A549 (cell line): ENCODE measurements around the gene KLF9. TPM values are rescaled to one million over a fixed set of nuclear protein-coding genes. Genes with fewer than 3 reads are reported as not detected.
A peak's percentile ranks its signal among the peaks of the same experiment; 100 is the strongest.

ENCODE experiments used
- ATAC-seq, 2 experiments: fragments of 200-7000 bp in 1 of 2; fragments of >200 bp in 1 of 2; cut with Nextera tagmentation in 1 of 2; cut with Tn5 transposase in 1 of 2; 3 replicates each; pipeline versions ENCODE4 v1.8.0 to v1.9.1; 2018 to 2020; ENCODE audit warnings: mild to moderate bottlenecking in 1 of 2, moderate library complexity in 1 of 2
- CTCF ChIA-PET: fragments of 300-600 bp; sonication (Branson Sonifier 250); formaldehyde crosslinking; extraction: SDS; loops from one replicate; lab custom pipeline; 2021; ENCODE audit warnings: antibody characterized with exemption, inconsistent platforms; lab: Yijun Ruan, JAX
- POLR2A ChIA-PET: fragments of 350-600 bp; formaldehyde crosslinking; extraction: SDS; loops from one replicate; lab custom pipeline; 2021; ENCODE audit warnings: antibody characterized with exemption, inconsistent platforms; lab: Yijun Ruan, JAX
- DNase-seq, 2 experiments: peaks; one replicate each; pipeline versions ENCODE4 v3.0.0 to v3.0.0-alpha.2; 2011 to 2016; ENCODE audit warnings: low read depth in 1 of 2, low spot score in 1 of 2
- FAIRE-seq: peaks from 2 replicates; lab custom pipeline; 2011; peaks lifted over from hg19 to GRCh38; lab: Jason Lieb, UNC
- H3K27ac ChIP-seq, 2 experiments: fragments of >200 bp; sonication (Bioruptor Twin); formaldehyde crosslinking; 3 replicates each; pipeline ENCODE4 v1.5.1; 2016 to 2017
- H3K4me1 ChIP-seq: fragments of >200 bp; sonication (Bioruptor Twin); formaldehyde crosslinking; 3 replicates; pipeline ENCODE4 v1.6.1; 2016
- H3K4me2 ChIP-seq: fragments of >200 bp; sonication (Bioruptor Twin); formaldehyde crosslinking; 3 replicates; pipeline ENCODE4 v1.6.1; 2016
- H3K4me3 ChIP-seq: fragments of >200 bp; sonication (Bioruptor Twin); formaldehyde crosslinking; 3 replicates; pipeline ENCODE4 v1.5.1; 2016
- H3K9me3 ChIP-seq: fragments of >200 bp; sonication (Bioruptor Twin); formaldehyde crosslinking; 3 replicates; pipeline ENCODE4 v1.6.1; 2016
- ATOH8 ChIP-seq: fragments of 250-450 bp; sonication (Bioruptor Pico); IDR thresholded peaks from 2 replicates; pipeline ENCODE4 v1.5.0; 2020; ENCODE audit warnings: low read depth, mild to moderate bottlenecking, moderate library complexity
- CBX2 ChIP-seq: fragments of 200-600 bp; sonication (generic); IDR thresholded peaks from 2 replicates; pipeline ENCODE4 v1.6.1; 2016; ENCODE audit warnings: low read depth, mild to moderate bottlenecking, borderline replicate concordance
- CHD2 ChIP-seq: fragments of 150-350 bp; IDR thresholded peaks from 2 replicates; pipeline ENCODE4 v1.6.1; 2014; ENCODE audit warnings: low read length; ENCODE audit not compliant: partially characterized antibody
- E2F6 ChIP-seq: IDR thresholded peaks from 2 replicates; pipeline ENCODE4 v1.6.1; 2012; ENCODE audit warnings: low read depth, borderline replicate concordance
- EHF ChIP-seq: fragments of 250-450 bp; sonication (Bioruptor Pico); IDR thresholded peaks from 2 replicates; pipeline ENCODE4 v1.5.0; 2020; ENCODE audit warnings: mild to moderate bottlenecking
- EHMT2 ChIP-seq: fragments of 200-600 bp; sonication (generic); IDR thresholded peaks from 2 replicates; pipeline ENCODE4 v1.6.1; 2016; ENCODE audit warnings: antibody characterized with exemption, low read depth, mild to moderate bottlenecking, moderate library complexity
- EP300 ChIP-seq, 2 experiments: fragments of >200 bp; sonication (Bioruptor Twin); formaldehyde crosslinking; IDR thresholded peaks; 2 replicates in 1 of 2; 3 replicates in 1 of 2; pipeline ENCODE4 v1.6.1; 2016 to 2017
- FOSB ChIP-seq: fragments of 250-450 bp; sonication (Bioruptor Pico); IDR thresholded peaks from 2 replicates; pipeline ENCODE4 v1.5.0; 2020; ENCODE audit warnings: mild to moderate bottlenecking, moderate library complexity
- FOSL2 ChIP-seq, 2 experiments: fragments of 450-650 bp in 1 of 2; fragments of >200 bp in 1 of 2; sonication (Bioruptor Twin) in 1 of 2; formaldehyde crosslinking; IDR thresholded peaks; 2 replicates each; pipeline versions ENCODE4 v1.5.0 to v1.6.1; 2016 to 2020; ENCODE audit warnings: mild to moderate bottlenecking in 1 of 2, moderate library complexity in 1 of 2
- HES2 ChIP-seq: fragments of >200 bp; sonication (Bioruptor Twin); formaldehyde crosslinking; IDR thresholded peaks from 2 replicates; pipeline ENCODE4 v1.6.1; 2016
- HEYL ChIP-seq: fragments of 250-450 bp; sonication (Bioruptor Pico); IDR thresholded peaks from 2 replicates; pipeline ENCODE4 v1.8.0; 2021; ENCODE audit warnings: mild to moderate bottlenecking, moderate library complexity
- HMGXB4 ChIP-seq: fragments of 250-450 bp; sonication (Bioruptor Pico); IDR thresholded peaks from 2 replicates; pipeline ENCODE4 v1.5.0; 2021; ENCODE audit warnings: mild to moderate bottlenecking, moderate library complexity, borderline replicate concordance
- HOXA7 ChIP-seq: fragments of 250-450 bp; sonication (Bioruptor Pico); IDR thresholded peaks from 2 replicates; pipeline ENCODE4 v1.5.0; 2020; ENCODE audit warnings: mild to moderate bottlenecking, moderate library complexity
- HOXB13 ChIP-seq: fragments of 250-450 bp; sonication (Bioruptor Pico); IDR thresholded peaks from 2 replicates; pipeline ENCODE4 v1.5.0; 2020; ENCODE audit warnings: low read depth, mild to moderate bottlenecking, moderate library complexity
- HOXB5 ChIP-seq: fragments of 250-450 bp; sonication (Bioruptor Pico); IDR thresholded peaks from 2 replicates; pipeline ENCODE4 v1.5.0; 2020; ENCODE audit warnings: mild to moderate bottlenecking, moderate library complexity
- JUNB ChIP-seq: fragments of >200 bp; sonication (Bioruptor Twin); formaldehyde crosslinking; IDR thresholded peaks from 2 replicates; pipeline ENCODE4 v1.6.1; 2016
- MAZ ChIP-seq: fragments of 150-350 bp; IDR thresholded peaks from 2 replicates; pipeline ENCODE4 v1.6.1; 2014; ENCODE audit warnings: antibody characterized with exemption, low read depth, low read length, borderline replicate concordance
- MYC ChIP-seq: IDR thresholded peaks from 2 replicates; pipeline ENCODE4 v1.6.1; 2012; ENCODE audit warnings: mild to moderate bottlenecking, inconsistent platforms, low read length, improper control_type of control experiment, borderline replicate concordance
- NFE2L2 ChIP-seq: fragments of 150-350 bp; conservative IDR thresholded peaks from 2 replicates; pipeline ENCODE4 v1.6.1; 2014; ENCODE audit warnings: low read length
- PHF8 ChIP-seq: fragments of 200-600 bp; sonication (generic); IDR thresholded peaks from 2 replicates; pipeline ENCODE4 v1.6.1; 2016; ENCODE audit warnings: low read depth, mild to moderate bottlenecking, antibody characterized with exemption, moderate library complexity, borderline replicate concordance
- POLR2A ChIP-seq: IDR thresholded peaks from 2 replicates; pipeline ENCODE4 v1.6.1; 2012; ENCODE audit warnings: mild to moderate bottlenecking, low read length
- RAD21 ChIP-seq, 2 experiments: fragments of >200 bp in 1 of 2; sonication (Bioruptor Twin) in 1 of 2; formaldehyde crosslinking in 1 of 2; IDR thresholded peaks in 1 of 2; conservative IDR thresholded peaks in 1 of 2; 2 replicates in 1 of 2; 3 replicates in 1 of 2; pipeline ENCODE4 v1.6.1; 2012 to 2018; ENCODE audit warnings: inconsistent platforms in 1 of 2
- RARB ChIP-seq: fragments of 250-450 bp; sonication (Bioruptor Pico); IDR thresholded peaks from 2 replicates; pipeline ENCODE4 v1.8.0; 2021; ENCODE audit warnings: mild to moderate bottlenecking, moderate library complexity
- REST ChIP-seq: fragments of 200-600 bp; sonication (generic); IDR thresholded peaks from 2 replicates; pipeline ENCODE4 v1.6.1; 2016; ENCODE audit warnings: antibody characterized with exemption, mild to moderate bottlenecking, moderate library complexity
- RFX5 ChIP-seq: fragments of 450-650 bp; IDR thresholded peaks from 2 replicates; pipeline ENCODE4 v1.7.1; 2014; ENCODE audit warnings: antibody characterized with exemption, mild to moderate bottlenecking, moderate library complexity
- SMC3 ChIP-seq: fragments of >200 bp; sonication (Bioruptor Twin); formaldehyde crosslinking; IDR thresholded peaks from 3 replicates; pipeline ENCODE4 v1.6.1; 2018; ENCODE audit warnings: inconsistent platforms
- SREBF2 ChIP-seq: fragments of 450-650 bp; IDR thresholded peaks from 2 replicates; pipeline ENCODE4 v1.6.1; 2014; ENCODE audit warnings: mild to moderate bottlenecking, moderate library complexity
- TFCP2L1 ChIP-seq: fragments of 250-450 bp; sonication (Bioruptor Pico); IDR thresholded peaks from 2 replicates; pipeline ENCODE4 v1.5.0; 2021; ENCODE audit warnings: mild to moderate bottlenecking
- ZC3H11A ChIP-seq: fragments of 450-650 bp; IDR thresholded peaks from 2 replicates; pipeline ENCODE4 v1.6.1; 2014; ENCODE audit warnings: antibody characterized with exemption, mild to moderate bottlenecking
- ZFP36 ChIP-seq: fragments of 450-650 bp; IDR thresholded peaks from 2 replicates; pipeline ENCODE4 v1.6.1; 2014; ENCODE audit warnings: borderline replicate concordance; ENCODE audit not compliant: partially characterized antibody
- WGBS: methylation state at CpG from one replicate; pipeline ENCODE4 v1.1.6; 2017; ENCODE audit errors: missing lambda C conversion rate; 5-methylcytosine and 5-hydroxymethylcytosine counted together
- polyA minus RNA-seq: library from RNA; depleted of rRNA, polyadenylated mRNA; stranded (reverse); fragments of >200 nt; gene quantifications from 2 replicates; pipeline ENCODE4 v1.2.3, GENCODE V29; 2011; rRNA and poly(A)+ RNA removed
- polyA plus RNA-seq, 4 experiments: library from polyadenylated mRNA; depleted of rRNA in 3 of 4; stranded (reverse); fragments of >200 nt; fragmentation: RNase III in 1 of 4; extraction: RNeasy Plus Mini Kit Qiagen cat#74134 plus additional on column Dnase treatment in 1 of 4; gene quantifications; 2 replicates in 3 of 4; 3 replicates in 1 of 4; pipeline ENCODE4 v1.2.3, GENCODE V29; 2011 to 2017

The KLF9 gene
- polyA plus RNA-seq (2011; rRNA removed) = 3.1 and 3.9 TPM in 2 replicates
- polyA plus RNA-seq (2012; cell fraction: cytosol; rRNA removed) = 0.41 and 0.62 TPM in 2 replicates
- polyA plus RNA-seq (2012; cell fraction: nucleus; rRNA removed) = 0.38 and 0.50 TPM in 2 replicates
- polyA plus RNA-seq (2017; fragmentation: RNase III; extraction: RNeasy Plus Mini Kit Qiagen cat#74134 plus additional on column Dnase treatment) = 0.52 to 0.84 TPM (median 0.76 TPM) in 3 replicates
- 2.3 and 2.7 TPM in 2 replicates for polyA minus RNA-seq

GRCh38 chr9:70413799-70414775 lies at the start of gene KLF9:
Gene KLF9 (minus strand): TSS chr9:70414657. CDS start chr9:70413363, 1,294 bp downstream.
- peak within 1 kb of the TSS; percentile 64 for H3K4me3 ChIP-seq
- TF ChIP-seq POLR2A (peak; percentile 28; the same call in 1 of the 2 replicates), PHF8 (peak; percentile 62; the same call in 1 of the 2 replicates), RFX5 (peak; percentile 95), REST (0 out of 2 replicates have a peak, but pooled peaks have one; percentile 2), ZC3H11A (no peak), HMGXB4 (CRISPR knock-in tag) (no peak), FOSL2 (IDR thresholded peaks at IDR 0.05) (no peak), FOSL2 (CRISPR knock-in tag; IDR thresholded peaks at IDR 0.05) (peak; percentile 68), NFE2L2 (no peak), MAZ (no peak), ATOH8 (CRISPR knock-in tag) (0 out of 2 replicates have a peak, but pooled peaks have one; percentile 38), JUNB (no peak), SMC3 (no peak), ZFP36 (no peak), FOSB (CRISPR knock-in tag) (no peak), HES2 (no peak), CHD2 (no peak), HOXB5 (CRISPR knock-in tag) (no peak), MYC (0 out of 2 replicates have a peak, but pooled peaks have one; percentile 69), E2F6 (peak; percentile 87), RAD21 (conservative IDR thresholded peaks at IDR 0.05 in 1 of 2, IDR thresholded peaks at IDR 0.05 in 1 of 2) (no peak), HOXA7 (CRISPR knock-in tag) (no peak; the same call in 1 of the 2 replicates), HEYL (CRISPR knock-in tag) (no peak), EHF (no peak), RARB (CRISPR knock-in tag) (no peak), EHMT2 (no peak), TFCP2L1 (CRISPR knock-in tag) (0 out of 2 replicates have a peak, but pooled peaks have one; percentile 27), CBX2 (no peak), EP300 (IDR thresholded peaks at IDR 0.05) (no peak), SREBF2 (no peak), HOXB13 (CRISPR knock-in tag) (no peak)

More at GRCh38 chr9:70413799-70414775, at the start of gene KLF9:
- Histone ChIP-seq H3K4me2 (peak within 1 kb of the TSS; percentile 87), H3K27ac (peak within 1 kb of the TSS; percentile 82 to 89), H3K9me3 (no peaks in the 10 kb centered on the region), H3K4me1 (peaks cover 13% of the 10 kb centered on the region; the same call in 2 of the 3 replicates)
- POLR2A ChIA-PET = interaction anchor here (0.7 to 1.2 kb wide), 3 partner anchors 16 to 70 kb away, joined by 3 to 6 read pairs (median 5); no protein-coding TSS in a partner anchor
- peak; percentile 74 for FAIRE-seq
- CTCF ChIA-PET = interaction anchor here (1.0 to 2.6 kb wide), 6 partner anchors 10 to 188 kb away, joined by 3 to 12 read pairs (median 4); no protein-coding TSS in a partner anchor
- DNase-seq = peak; percentile 94 to 96
- ATAC-seq = peak; percentile 69 to 77
- 1% methylated on average over 46 of the region's 48 CpGs for WGBS
